AG09319 (cell line): ENCODE results near the gene SPINT2.

ENCODE experiments used
- DNase-seq: peaks from one replicate; pipeline ENCODE4 v3.0.0-alpha.2; 2010; ENCODE audit warnings: low read depth; ENCODE audit errors: extremely low read depth
- CTCF ChIP-seq: IDR thresholded peaks from 2 replicates; pipeline ENCODE4 v1.5.1; 2011; ENCODE audit warnings: low read depth, mild to moderate bottlenecking, inconsistent platforms, low read length, moderate library complexity

The SPINT2 gene

DNA sequence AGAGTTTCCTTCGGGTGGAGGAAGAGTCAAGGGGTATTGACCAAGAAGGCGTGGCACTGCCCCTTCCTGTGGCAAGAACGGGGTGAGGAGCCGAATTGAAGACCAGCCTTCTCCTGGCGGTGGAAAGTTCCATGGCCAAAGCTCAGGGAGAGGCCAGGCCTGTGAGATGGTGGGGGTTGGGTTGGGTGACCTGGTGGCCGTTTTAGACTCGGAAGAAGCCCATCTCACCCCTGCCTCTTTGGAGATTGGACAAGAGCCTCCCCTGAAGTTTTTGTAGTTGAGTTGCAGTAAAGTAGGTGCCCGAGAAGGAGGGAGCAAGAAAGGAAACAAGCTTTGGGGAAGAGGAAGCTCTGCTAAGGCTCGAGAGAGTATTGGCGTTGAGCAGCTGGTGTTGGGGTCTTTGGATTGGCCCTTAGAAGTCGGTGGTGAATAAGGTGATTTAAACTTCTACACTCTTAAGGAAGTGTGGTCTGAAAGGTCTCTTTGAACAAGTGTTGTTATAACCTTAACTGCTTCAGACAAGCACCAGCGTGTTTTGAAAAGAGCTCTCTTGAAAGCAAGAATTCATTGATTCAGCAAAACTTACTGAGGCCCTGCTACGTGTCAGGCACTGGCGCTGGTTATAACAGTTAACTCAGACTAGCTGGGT is 964 bp downstream of the SPINT2 start:
- TF ChIP-seq CTCF: no peak
- DNase-seq: no peak

DNA sequence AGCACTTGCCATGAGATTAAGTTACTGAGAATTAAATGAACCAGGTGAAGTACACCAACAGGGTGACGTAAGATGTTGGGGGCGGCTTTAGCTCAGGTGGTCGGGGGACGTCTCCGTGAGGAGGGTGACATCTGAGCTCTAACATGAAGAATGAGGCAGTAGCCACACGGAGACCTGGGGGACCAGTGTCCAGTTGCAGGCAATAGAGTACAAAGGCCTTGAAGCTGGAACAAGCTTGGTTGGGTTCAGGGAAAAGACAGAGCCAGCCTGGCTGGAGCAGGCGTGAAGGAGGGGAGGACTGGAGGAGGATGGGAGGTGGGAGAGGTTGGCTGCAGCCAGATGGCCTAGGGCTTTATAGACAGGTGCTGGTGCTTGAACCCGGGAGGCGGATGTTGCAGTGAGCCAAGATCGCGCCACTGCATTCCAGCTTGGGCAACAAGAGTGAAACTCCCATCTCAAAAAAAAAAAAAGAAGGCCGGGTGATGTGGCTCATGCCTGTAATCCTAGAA is 1.6 kb downstream of the SPINT2 start:
- no peak for DNase-seq
- TF ChIP-seq CTCF: no peak

DNA sequence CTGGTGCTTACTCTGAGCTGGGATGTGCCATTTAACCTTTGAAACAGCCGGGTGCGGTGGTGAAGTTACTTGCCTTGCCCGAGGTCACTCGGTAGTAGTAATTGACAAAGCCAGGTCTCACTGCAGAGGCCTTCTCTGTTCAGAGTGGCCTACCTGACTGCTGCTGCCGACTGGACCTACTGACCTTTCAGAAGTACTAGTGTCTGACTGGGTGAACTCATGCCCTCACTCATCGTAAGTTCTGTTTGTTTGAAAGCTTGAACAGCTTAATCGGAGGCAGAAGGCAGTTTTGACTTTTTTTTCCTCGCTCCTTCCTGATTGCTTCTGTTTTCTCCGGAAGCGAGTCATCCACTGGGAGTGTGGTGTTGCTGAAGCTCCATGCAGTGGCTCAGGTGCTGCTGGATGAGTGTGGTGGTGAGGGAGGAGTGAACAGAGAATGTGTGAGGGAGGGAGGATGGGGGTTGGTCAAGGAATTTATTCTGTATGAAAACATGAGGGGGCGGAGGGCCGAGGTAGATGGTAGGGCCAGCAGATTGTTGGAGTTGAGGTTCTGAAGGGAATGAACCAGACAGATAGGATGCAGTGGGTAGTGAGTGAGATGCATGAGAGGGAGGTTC is 2.7 kb downstream of the SPINT2 start:
- DNase-seq: no peak
- no peak for TF ChIP-seq CTCF

DNA sequence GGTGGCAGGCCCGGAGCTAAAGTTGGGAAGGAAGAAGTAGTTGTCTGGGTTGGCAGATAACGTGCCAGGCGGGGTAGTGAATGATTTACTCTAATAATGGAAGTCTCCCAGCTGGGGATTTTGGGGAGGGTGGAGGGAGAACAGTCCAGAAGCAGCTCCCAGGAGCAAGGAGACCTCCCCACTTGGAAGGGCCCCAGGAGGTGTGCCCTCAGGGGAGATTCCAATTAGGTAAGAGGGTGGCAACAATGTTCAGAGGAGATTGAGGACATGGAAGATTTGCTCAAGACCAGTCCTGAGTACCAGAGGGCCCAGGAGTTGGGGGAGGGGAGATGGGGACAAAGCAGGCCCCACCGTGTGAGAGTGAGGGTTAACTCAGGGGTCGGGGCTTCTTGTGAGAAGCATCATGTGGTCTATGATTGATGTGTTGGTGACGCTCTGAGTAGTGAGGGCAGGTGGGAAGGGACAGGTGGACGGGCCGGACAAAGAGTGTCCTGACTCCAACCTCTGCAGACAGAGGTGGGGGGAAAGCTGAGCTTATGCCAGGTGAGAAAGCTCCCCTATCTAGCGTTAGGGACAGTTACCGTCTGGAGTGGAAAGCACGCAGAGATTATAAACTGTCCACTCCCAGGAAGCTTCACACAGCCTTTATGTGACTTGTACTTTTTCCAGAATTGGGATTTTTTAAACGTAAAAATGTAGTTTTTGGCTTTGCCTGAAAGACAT is 3.5 kb downstream of the SPINT2 start:
- DNase-seq: no peak
- no peak for TF ChIP-seq CTCF

DNA sequence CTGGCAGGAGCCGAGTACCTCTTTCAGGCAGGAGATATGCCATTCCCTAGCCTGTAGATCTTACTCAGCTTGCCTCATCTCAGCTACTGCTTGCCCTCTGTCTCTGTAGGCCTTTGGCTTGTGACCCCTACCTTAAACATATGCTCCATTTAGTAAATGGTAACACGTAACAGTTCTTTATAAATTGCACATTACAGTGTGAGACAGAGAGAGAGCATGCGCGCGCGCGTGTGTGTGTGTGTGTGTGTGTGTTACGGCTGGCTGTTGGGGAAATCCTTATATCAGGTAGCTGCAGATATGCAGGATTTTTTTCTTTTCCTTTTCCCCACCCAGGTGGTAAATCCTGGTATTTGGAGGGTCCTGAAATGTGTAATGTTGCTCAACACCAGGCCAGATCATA is 4.2 kb downstream of the SPINT2 start:
- TF ChIP-seq CTCF: no peak
- DNase-seq: no peak

DNA sequence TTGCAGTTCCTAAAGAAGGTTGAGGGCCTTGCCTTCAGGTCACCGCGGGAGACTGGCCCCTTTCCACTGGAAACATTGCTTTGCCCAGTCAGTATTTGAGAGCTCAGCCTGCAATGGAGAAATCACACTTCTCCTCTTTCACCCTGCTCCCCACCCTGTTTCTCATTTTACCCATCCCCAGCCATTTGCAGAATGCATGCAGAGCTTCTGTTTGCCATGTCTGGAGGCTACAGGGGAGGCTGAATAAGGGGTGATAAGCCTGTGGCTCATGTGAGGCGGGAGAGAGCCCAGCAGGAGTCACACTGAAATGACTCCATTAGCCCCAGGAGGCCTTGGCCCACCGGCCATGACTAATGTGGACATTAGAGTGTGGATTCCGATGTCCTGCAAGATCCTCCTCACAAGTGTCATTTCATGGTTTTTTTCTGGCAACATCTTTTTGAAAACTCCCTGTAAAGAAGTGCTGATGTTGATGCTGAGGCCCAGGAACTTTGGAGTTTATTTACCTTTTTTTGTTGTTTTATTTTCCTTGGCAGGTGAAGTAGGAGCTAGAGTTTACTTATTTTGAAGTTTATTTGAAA is 6.3 kb downstream of the SPINT2 start:
- DNase-seq: no peak
- TF ChIP-seq CTCF: no peak

- TF ChIP-seq CTCF: no peak
- no peak for DNase-seq
Measured at GRCh38 chr19:38273499-38273898, 9.1 kb downstream of the SPINT2 start.
